G401 (cell line): ENCODE measurements around the gene SLC9C2. TPM values are rescaled to one million over a fixed set of nuclear protein-coding genes. Genes with fewer than 3 reads are reported as not detected.
"Not testable (repeated sequence)": the region's sequence is repeated elsewhere in the genome, so short reads cannot be mapped to it uniquely, and the experiment has no call there.

Experiments used
- DNase-seq: peaks from one replicate; pipeline ENCODE4 v3.0.0-alpha.2; 2015; ENCODE audit warnings: low spot score
- in situ Hi-C: cut with HindIII; loops from 2 replicates; pipeline ENCODE4 v1.10.0; 2016; ENCODE audit warnings: low sequenced_read_pairs, mixed read lengths
- total RNA-seq: library from RNA; depleted of rRNA; stranded (reverse); fragments of >200 nt; shearing (Covaris generic); gene quantifications from 2 replicates; pipeline ENCODE4 v1.2.3, GENCODE V29; 2014

Gene SLC9C2
- total RNA-seq, 1 experiment from 2014 or later: not detected

DNA sequence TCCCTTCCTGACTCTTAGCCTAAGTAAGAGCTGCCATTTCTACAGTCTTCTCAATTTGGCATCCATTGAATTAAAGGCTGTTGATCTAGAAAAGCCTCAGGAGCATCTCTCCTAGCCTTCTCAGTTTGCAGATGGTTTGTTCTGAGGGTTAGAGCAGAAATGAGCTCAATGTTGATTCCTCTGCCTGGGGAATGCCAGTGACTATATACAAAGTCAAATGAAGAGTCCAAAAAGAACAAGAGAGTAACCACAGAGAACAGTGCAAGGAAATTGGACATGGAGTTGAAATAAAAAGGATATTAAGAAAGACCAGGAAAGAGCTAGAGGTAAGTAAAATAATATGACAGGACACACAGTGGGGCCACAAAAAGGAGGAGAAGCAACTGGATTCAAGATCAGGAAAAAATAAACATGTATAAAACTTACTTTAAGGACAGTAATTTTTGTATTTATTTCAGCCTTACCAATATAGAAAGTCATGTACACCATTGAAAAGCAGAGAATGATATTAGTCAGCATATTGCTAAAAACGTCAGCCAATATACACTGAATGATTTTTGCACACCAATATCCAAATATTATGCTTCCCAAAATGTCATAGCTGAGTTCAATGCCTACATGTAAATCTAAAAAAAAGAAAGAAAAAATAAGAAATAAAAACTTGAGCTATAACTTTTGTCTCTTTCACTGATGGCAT, 21.3 kb downstream of the SLC9C2 start:
- in situ Hi-C loops: no loop called here
- no peak for DNase-seq

DNA sequence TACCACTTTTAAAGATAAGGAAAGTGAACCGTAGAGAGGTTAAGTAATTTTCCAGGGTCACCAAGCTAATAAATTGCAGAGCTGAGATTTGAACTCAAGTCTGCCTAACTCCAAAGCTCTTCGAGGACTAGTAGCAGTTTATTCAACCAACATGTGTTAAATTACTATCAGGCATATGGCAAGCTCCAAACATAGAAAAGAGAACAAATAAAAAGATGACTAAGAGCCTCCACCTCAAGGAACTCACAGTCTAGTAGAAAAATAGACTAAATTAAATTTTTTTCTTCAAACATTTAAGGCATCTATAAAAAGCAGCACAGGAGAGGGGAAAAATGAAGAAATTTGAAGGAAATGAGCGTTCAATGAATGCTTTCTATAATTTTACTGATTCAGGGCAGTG, 22.2 kb downstream of the SLC9C2 start:
- in situ Hi-C loops: no loop called here
- DNase-seq: no peak

DNA sequence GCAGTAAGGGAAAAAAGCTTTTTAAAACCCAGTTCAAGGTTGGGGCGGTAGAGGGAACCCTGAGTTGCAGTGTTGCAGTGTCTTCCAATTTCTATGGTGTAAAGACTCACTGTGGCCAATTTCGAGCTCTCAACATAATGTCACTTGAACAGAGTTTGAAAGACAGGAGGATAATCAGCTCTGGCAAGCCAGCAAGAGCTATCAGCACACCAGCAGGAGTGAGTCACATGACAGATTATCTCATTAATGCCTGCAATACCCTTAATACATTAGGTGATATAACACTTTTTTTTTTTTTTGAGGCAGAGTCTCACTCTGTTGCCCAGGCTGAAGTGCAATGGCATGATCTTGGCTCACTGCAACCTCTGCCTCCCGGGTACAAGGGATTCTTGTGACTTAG, 22.8 kb downstream of the SLC9C2 start:
- no peak for DNase-seq
- in situ Hi-C loops: no loop called here

DNA sequence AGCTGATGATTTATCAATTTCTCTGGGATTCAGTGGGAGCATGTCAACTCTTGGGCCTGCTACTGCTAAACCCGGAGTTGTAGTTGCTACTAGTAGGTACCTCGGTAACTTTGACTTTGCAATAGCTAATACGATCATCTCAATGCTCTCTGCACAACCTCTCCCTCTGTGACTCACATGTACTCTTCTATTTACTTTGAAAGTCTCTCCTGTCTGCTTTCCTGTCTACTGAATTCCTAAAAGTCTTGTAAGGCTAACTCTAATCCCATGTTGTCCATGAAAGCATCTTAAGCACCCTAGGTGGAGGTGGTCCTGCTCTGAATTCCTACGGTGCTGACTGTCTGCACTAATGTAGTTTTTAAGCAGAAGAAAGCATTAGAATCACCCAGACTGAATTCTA, 29.3 kb downstream of the SLC9C2 start:
- DNase-seq: no peak
- in situ Hi-C loops: no loop called here

DNA sequence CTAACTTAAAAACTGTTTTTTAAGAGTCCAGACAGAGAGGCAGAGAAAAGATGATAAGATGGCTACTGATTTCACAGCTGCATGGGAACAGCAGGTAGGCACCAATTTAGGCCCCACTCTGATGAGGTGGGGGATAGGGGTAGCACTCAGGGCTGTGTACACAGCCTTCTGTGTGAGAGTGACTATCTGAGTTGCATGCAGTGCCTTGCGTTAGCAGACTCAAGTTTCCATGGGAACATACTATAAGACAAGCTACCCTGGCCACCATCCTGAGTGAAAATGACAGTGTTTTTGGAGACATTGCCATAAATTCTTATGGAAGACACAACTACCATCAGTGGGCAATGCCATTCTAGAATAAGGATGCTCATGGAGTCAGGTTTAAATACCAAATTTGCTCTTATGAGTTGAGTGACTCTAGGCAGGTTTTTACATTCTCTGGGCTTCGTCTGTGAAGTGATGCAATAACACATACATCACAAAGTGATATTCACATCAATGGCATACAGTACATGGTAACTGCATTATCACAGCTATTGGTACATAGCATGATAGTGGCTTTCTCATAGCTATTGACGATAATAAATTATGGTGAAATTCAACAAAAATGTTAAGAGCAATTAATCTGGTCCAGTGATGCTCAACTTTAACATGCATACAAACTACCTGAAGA, 30.5 kb downstream of the SLC9C2 start:
- no peak for DNase-seq
- in situ Hi-C loops: no loop called here

DNA sequence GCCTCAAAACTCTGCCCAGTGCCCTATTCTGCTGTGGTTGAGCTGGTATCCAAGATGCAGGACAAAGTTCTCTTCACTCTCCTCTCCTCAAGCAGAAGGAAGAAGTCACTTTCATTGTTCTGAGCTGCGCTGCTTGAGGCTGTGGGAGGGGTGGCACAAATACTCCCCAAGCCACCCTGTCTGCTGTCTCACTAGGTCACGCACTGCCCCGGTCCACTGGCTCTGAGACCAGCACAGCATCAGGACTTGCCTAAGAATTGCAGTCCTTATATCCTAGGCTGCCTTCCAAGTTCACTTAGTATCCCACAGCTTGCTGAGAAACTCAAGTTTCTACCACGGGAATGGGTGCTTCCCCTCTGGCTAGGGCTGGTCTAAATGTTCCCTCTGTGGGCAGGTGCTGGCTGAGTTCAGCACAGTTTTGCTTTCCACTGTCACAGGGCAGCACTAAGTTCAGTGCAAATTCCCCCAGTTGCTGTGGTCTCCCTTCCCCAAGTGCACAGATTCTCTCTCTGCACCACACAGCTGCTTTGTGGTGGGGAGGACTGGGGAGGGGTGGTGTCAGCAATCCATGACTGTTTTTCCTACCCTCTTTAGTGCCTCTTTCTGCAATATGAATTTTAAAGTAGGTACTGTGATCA, 32.4 kb downstream of the SLC9C2 start:
- in situ Hi-C loops: no loop called here

DNA sequence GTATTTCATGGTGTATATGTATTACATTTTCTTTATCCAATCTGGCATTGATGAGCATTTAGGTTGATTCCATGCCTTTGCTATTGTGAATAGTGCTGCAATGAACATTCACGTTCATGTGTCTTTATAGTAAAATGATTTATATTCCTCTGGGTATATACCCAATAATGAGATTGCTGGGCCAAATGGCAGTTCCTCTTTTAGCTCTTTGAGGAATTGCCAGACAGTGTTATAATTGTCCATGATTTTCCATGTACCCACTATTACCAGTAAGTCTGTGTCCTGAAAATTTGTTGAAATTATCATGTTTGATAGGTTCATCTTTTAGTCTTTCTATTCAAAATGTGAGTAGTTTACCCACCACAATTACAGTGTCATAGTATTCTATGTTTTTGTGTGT, 34.4 kb downstream of the SLC9C2 start:
- no peak for DNase-seq
- in situ Hi-C loops: no loop called here

More for the DNA sequence above, 32.4 kb downstream of the SLC9C2 start:
- no peak for DNase-seq

DNA sequence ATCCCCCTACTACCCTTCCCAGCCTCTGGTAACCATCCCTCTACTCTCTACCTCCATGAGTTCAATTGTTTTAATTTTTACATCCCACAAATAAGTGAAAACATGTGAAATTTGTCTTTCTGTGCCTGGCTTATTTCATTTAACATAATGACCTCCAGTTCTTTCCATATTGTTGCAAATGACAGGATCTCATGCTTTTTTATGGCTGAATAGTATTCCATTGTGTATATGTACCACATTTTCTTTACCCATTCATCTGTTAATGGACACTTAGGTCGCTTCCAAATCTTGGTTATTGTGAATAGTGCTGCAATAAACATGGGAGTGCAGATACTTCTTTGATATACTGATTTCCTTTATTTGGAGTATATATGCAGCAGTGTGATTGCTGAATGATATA, 39.0 kb downstream of the SLC9C2 start:
- DNase-seq, in situ Hi-C loops: not testable (repeated sequence)

DNA sequence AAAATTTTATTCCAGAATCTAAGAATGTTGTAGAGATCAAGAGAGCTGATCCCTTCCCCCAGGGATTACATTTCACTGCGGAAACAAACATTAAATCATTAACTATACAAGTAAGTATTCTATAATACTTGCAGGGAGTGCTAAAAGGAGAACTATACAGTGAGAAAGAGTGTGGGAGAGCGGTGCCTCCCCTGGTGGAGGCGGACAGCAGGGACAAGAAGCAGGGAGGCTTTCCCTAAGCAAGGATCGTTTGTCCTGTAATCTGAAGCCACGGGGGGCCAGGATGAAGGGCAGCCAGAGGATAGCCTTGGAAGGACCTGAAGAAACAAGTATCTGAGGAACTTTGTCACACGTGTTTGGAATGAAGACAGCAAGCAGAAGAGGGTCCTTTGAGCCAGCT, 40.1 kb downstream of the SLC9C2 start:
- DNase-seq: no peak
- in situ Hi-C loops: no loop called here

DNA sequence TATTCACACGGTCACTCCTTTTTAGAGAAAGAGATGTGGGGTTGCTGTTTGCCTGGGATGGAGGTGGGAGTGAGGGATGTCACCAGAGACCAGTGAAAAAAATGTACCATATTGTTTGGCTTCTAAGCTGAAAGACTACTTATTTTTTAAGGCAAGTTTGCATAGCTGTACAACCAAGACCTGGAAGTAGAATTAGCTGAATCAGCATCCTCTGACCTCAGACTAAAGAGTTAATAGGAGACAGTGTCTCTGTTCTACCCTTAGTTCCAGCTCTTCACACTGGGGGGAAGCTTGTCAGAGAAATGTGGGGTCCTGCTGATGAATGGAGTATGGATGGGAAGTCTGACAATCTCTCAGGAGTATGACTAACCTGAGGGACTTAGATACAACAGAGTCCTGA, 41.6 kb downstream of the SLC9C2 start:
- DNase-seq: no peak
- in situ Hi-C loops: no loop called here

DNA sequence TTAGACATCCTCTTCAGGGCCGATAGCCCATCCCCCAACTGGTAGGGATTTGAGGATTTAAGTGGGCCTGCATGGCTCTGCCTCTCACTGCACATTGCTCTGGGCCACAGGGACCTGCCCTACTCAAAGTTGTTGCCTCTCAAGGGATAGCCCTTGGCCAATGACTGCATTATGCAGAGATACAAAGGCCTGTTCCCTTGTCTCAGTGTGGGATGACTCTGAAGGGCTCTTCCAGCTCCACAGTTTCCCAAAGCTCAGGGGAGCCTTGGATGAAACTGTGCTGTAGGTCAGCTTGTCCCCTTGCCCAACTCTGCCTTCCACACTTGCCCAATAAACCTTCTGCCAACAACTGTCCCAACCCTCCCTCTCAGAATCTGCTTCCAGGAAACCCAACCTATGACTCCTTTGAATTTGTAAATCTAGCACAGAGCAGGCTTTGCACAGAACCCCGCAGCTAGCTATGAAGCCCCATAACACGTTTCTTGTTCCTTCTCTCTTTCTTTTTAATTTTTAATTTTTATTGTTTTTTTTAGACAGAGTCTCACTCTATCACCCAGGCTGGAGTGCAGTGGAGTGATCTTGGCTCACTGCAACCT, 42.5 kb downstream of the SLC9C2 start:
- in situ Hi-C loops: no loop called here

DNA sequence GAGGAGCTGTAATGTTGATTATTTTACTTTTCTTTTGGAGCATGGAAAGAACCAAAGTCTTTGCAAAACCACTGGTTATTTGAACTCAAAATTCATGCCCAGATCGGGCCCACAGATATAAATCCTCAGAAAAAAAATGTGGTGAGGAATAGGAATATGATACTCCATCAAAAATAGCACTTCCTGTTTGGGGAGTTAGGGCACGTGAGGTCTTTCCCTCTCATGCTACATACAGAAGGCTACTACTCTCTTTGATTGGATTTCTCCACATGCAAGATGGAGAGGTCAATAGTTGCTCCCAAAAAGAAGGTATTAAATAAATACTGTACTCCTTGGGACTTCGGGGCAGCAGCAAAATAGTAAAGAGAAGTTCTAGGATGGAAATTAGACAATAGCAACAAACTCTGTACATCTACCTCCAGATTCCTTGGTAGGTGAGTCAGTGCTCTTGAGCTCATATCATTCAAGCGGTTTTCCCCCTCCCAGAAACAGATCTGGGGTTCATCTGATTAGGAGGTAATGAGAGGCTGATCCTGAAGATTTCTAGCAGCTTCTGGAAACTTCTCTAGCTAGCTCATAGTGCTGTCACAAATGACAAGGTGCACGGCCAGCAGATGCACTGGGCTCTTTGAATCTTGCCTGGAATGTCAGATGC, 47.1 kb downstream of the SLC9C2 start:
- no peak for DNase-seq
- in situ Hi-C loops: no loop called here

More for the DNA sequence above, 42.5 kb downstream of the SLC9C2 start:
- no peak for DNase-seq

DNA sequence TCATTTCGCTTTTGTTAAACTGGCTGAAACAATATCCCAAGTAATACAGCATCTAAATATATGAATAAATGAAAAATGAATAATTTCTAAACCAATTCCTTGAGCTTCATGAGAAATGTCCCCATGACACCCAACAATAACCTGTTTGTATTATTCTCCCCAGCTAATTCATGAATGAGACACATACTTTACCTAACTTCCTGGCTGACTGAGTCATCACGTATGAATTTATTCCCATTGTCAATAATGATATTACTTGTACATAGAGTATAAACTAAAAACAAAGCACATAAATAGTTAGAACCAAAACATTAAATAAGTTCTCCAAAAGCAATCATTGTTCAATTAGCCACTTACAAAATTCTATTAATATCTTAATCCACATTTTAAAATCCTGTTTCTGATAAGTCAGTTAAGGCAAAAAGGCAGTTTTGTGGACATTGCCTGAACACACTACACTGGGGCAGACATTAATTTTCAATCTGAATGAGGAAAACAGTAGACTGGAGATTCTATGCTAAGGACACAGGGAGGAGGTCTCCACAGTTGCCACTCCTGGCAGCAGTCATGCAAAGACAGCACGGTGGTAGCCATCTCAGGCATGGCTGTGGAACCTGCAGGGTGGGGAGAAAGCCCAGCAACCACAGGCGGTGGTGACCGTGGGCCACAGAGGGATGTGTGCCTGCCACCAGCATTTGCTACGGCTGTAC, 48.2 kb downstream of the SLC9C2 start:
- no peak for DNase-seq
- in situ Hi-C loops: no loop called here

DNA sequence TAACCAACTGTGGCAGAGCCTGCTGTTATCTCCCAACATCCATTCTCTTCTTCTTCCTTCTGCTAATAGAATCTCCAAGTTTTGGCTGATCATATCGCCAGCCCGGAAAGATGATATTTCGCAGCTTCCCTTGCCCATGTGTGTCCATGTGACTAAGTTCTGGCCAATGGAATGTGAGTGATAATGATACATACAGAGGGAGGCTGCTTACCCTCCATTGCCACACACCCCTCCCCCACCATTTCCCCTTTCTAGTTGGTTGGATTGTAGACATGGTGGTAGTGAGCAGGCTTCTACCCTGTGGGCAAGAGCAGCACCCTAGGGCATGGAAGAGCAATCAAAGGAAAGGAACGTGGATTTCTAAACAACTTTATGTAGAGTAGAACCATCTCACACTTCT, 48.8 kb downstream of the SLC9C2 start:
- no peak for DNase-seq
- in situ Hi-C loops: no loop called here

DNA sequence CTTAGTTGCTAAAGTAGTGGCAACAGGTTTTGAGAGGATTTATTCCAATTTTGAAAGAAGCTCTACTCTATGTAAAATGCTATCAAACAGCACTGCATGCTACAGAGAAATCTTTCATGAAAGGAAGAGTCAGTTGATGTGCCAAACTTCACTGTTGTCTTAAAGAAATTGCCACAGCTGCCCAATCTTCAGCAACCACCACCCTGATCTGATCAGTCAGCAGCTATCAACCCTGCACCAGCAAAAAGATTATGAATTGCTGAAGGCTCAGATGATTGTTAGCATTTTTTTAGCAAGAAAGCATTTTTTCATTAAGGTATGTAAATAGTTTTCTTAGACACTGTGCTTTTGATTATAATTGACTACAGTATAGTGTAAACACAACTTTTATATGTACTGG, 49.6 kb downstream of the SLC9C2 start:
- in situ Hi-C loops: no loop called here

DNA sequence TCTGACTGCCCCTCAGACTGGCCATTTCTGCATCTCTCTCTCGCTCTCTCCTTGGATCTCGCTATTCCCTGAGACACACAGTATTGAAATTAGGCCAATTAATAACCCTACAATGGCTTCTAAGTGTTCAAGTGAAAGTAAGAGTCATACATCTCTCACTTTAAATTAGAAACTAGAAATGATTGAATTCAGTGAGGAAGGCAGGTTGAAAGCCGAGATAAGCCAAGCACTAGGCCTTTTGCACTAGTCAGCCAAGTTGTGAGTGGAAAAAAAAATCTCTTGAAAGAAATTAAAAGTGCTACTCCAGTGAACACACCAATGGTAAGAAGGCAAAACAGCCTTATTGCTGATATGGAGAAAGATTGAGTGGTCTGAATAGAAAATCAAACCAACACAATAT, 51.2 kb downstream of the SLC9C2 start:
- DNase-seq: no peak
- in situ Hi-C loops: no loop called here

More for the DNA sequence above, 49.6 kb downstream of the SLC9C2 start:
- no peak for DNase-seq

DNA sequence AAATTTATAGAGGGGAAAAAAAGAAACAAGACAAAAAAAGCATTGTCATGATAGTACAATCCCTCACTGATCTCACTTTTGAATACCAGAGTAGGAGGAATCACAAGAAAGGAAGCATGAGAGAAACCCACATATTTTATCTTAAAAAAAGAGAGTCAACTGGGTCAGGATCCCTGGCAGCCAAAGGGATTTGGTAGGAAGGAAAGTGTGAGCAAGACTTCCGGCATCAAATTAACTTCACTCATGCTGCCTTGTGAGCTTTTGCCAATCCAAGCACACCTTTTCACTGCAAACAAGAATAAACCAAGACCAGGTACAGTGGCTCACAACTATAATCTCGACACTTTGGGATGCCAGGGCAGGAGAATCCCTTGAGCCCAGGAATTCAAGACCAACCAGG, 53.1 kb downstream of the SLC9C2 start:
- no peak for DNase-seq
- in situ Hi-C loops: no loop called here

DNA sequence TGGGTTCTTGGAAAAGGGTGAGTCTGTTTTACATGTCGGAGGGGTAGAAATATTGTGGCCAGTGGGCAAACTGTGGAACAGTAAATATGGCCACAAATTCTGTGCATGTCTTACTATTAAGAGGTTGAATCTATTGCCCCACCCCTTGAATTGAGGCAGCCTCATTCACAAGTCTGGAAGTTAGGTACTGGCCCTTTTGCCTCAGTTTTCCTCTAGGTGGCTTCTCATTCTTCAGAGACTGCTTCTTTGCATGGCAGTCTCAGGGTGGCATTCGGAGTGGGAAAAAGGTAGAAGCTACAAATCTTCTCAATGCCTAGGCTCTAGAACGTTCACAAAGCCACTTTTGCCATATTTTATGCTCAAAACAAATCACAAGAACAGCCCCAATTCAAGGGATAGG, 57.2 kb downstream of the SLC9C2 start:
- in situ Hi-C loops: no loop called here
- no peak for DNase-seq

DNA sequence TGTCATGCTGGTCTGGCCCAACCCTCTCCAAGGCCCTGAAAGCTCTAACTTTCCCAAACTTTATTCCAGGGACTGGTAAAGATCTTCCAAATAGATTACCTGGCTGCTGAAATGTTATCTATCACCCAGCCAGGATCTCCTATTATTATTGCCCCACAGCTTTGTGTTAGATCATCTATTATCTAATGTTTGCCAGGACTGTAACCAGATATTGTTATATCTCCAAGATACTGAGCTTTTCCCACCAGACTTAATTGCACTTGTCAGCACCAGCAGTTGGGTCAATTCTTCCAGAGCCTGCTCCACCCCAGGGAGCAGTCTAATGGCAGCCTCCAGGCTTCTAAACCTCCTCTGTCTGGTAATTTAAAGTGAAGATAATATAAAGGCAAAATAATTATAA, 66.6 kb downstream of the SLC9C2 start:
- in situ Hi-C loops: no loop called here
- DNase-seq: no peak
